HG02571 (cell line): ENCODE results near the gene ZNF625.
"Not testable (repeated sequence)": the region's sequence is repeated elsewhere in the genome, so short reads cannot be mapped to it uniquely, and the experiment has no call there.

Experiments used
- ATAC-seq: cut with Tn5 transposase; IDR thresholded peaks from one replicate; pipeline ENCODE4 v1.9.1; 2021; ENCODE audit warnings: mild to moderate bottlenecking, moderate library complexity; ENCODE audit not compliant: unreplicated experiment

The ZNF625 gene

GRCh38 chr19:12139269-12139668 lies 17.3 kb downstream of the ZNF625 start:
- no peak for ATAC-seq

- no peak for ATAC-seq
These were observed 19.2 kb downstream of the ZNF625 start for GRCh38 chr19:12137221-12137940.

GRCh38 chr19:12133069-12133468 lies 23.5 kb downstream of the ZNF625 start:
- ATAC-seq, result no peak

GRCh38 chr19:12126707-12127106 lies 29.8 kb downstream of the ZNF625 start:
- ATAC-seq, result no peak

- no peak for ATAC-seq
These were observed 39.1 kb downstream of the ZNF625 start for GRCh38 chr19:12117201-12117970.

- ATAC-seq, result no peak
These were observed 43.4 kb downstream of the ZNF625 start for GRCh38 chr19:12113121-12113520.

GRCh38 chr19:12112701-12113100 lies 43.8 kb downstream of the ZNF625 start:
- no peak for ATAC-seq

GRCh38 chr19:12111943-12112637 lies 44.4 kb downstream of the ZNF625 start:
- ATAC-seq, result no peak

- no peak for ATAC-seq
These were observed 45.4 kb downstream of the ZNF625 start for GRCh38 chr19:12111176-12111575.

GRCh38 chr19:12103909-12104308 lies 52.6 kb downstream of the ZNF625 start:
- ATAC-seq, result not testable (repeated sequence)

GRCh38 chr19:12098040-12098439 lies 58.5 kb downstream of the ZNF625 start:
- no peak for ATAC-seq

GRCh38 chr19:12095111-12095790 lies 61.3 kb downstream of the ZNF625 start:
- ATAC-seq, result no peak
